GM23338 (cell line): Measurements from ENCODE around the gene HIP1. TPM values are rescaled to one million over a fixed set of nuclear protein-coding genes. Genes with fewer than 3 reads are reported as not detected.

ENCODE experiments used
- ATAC-seq: fragments of 200-7000 bp; cut with Tn5 transposase; 3 replicates; pipeline ENCODE4 v1.9.1; 2020
- DNase-seq: peaks from one replicate; pipeline ENCODE4 v3.0.0-alpha.2; 2015; ENCODE audit warnings: low spot score
- H2AFZ ChIP-seq: fragments of 200-600 bp; sonication (generic); 2 replicates; pipeline ENCODE4 v1.8.0; 2016; ENCODE audit warnings: antibody characterized with exemption, mild to moderate bottlenecking, moderate library complexity
- H3F3A ChIP-seq: fragments of 200-600 bp; sonication (generic); replicated peaks from 2 replicates; pipeline ENCODE4 v1.8.0; 2017; ENCODE audit warnings: antibody characterized with exemption, mixed run types, low read depth
- H3K27ac ChIP-seq: fragments of 200-600 bp; sonication (generic); 2 replicates; pipeline ENCODE4 v1.6.1; 2016; ENCODE audit warnings: low read depth
- H3K27me3 ChIP-seq: fragments of 200-600 bp; sonication (generic); 2 replicates; pipeline ENCODE4 v1.8.0; 2016; ENCODE audit warnings: mild to moderate bottlenecking, mixed run types, moderate library complexity; ENCODE audit not compliant: insufficient read depth
- H3K36me3 ChIP-seq: fragments of 200-600 bp; sonication (generic); 2 replicates; pipeline ENCODE4 v1.8.0; 2016; ENCODE audit warnings: mild to moderate bottlenecking; ENCODE audit not compliant: insufficient read depth
- H3K4me1 ChIP-seq: fragments of 200-600 bp; sonication (generic); 2 replicates; pipeline ENCODE4 v1.8.0; 2016; ENCODE audit warnings: mild to moderate bottlenecking, moderate library complexity; ENCODE audit not compliant: insufficient read depth
- H3K4me2 ChIP-seq: fragments of 200-600 bp; sonication (generic); 2 replicates; pipeline ENCODE4 v1.7.1; 2017; ENCODE audit warnings: mixed run types
- H3K4me3 ChIP-seq: fragments of 200-600 bp; sonication (generic); 2 replicates; pipeline ENCODE4 v1.6.1; 2016; ENCODE audit warnings: mixed run types
- H3K79me2 ChIP-seq: fragments of 200-600 bp; sonication (generic); replicated peaks from 2 replicates; pipeline ENCODE4 v1.8.0; 2017; ENCODE audit warnings: mild to moderate bottlenecking; ENCODE audit not compliant: insufficient read depth
- H3K9me2 ChIP-seq: fragments of 200-600 bp; sonication (generic); 2 replicates; pipeline ENCODE4 v1.8.0; 2017; ENCODE audit not compliant: insufficient read depth
- H4K20me1 ChIP-seq: fragments of 200-600 bp; sonication (generic); replicated peaks from 2 replicates; pipeline ENCODE4 v1.8.0; 2017; ENCODE audit warnings: mild to moderate bottlenecking; ENCODE audit not compliant: insufficient read depth
- H3K27ac Mint-ChIP-seq: 2 replicates; pipeline ENCODE4 v1.8.0; 2020; ENCODE audit warnings: inconsistent platforms, mild to moderate bottlenecking, moderate library complexity, mixed read lengths
- H3K27me3 Mint-ChIP-seq: 3 replicates; pipeline ENCODE4 v1.8.0; 2022; ENCODE audit warnings: low read depth, mild to moderate bottlenecking, moderate library complexity, mixed read lengths, inconsistent platforms; ENCODE audit not compliant: insufficient read depth, poor library complexity
- H3K36me3 Mint-ChIP-seq: 3 replicates; pipeline ENCODE4 v1.8.0; 2021; ENCODE audit warnings: low read depth, mild to moderate bottlenecking, inconsistent platforms, moderate library complexity, mixed read lengths
- H3K4me1 Mint-ChIP-seq: 3 replicates; pipeline ENCODE4 v1.8.0; 2020; ENCODE audit warnings: mild to moderate bottlenecking, inconsistent platforms, mixed read lengths
- H3K4me3 Mint-ChIP-seq: 3 replicates; pipeline ENCODE4 v1.8.0; 2021; ENCODE audit warnings: moderate library complexity, mild to moderate bottlenecking, inconsistent platforms, mixed read lengths
- H3K9me3 Mint-ChIP-seq: 3 replicates; pipeline ENCODE4 v1.8.0; 2020; ENCODE audit warnings: moderate library complexity, mild to moderate bottlenecking, inconsistent platforms, mixed read lengths
- CREB1 ChIP-seq: fragments of 250-450 bp; sonication (Bioruptor Pico); IDR thresholded peaks from 2 replicates; pipeline ENCODE4 v1.5.0; 2020; ENCODE audit warnings: low read depth, mild to moderate bottlenecking, moderate library complexity
- CTCF ChIP-seq, 2 experiments: fragments of 200-600 bp in 1 of 2; sonication (generic) in 1 of 2; conservative IDR thresholded peaks; 2 replicates each; pipeline versions ENCODE4 v1.5.1 to v1.6.1; 2016 to 2017; ENCODE audit warnings: antibody characterized with exemption in 2 of 2, low read depth in 2 of 2, mild to moderate bottlenecking in 2 of 2, moderate library complexity in 1 of 2
- EZH2phosphoT487 ChIP-seq: fragments of 200-600 bp; sonication (generic); IDR thresholded peaks from one replicate; pipeline ENCODE4 v1.8.1; 2018; ENCODE audit warnings: antibody characterized with exemption; ENCODE audit not compliant: unreplicated experiment
- JUNB ChIP-seq: IDR thresholded peaks from one replicate; pipeline ENCODE4 v1.6.1; 2016; ENCODE audit warnings: antibody characterized with exemption; ENCODE audit not compliant: unreplicated experiment
- NANOG ChIP-seq: IDR thresholded peaks from 2 replicates; pipeline ENCODE4 v1.6.1; 2016; ENCODE audit warnings: antibody characterized with exemption, borderline replicate concordance
- POLR2AphosphoS5 ChIP-seq: IDR thresholded peaks from 2 replicates; pipeline ENCODE4 v1.6.1; 2016; ENCODE audit warnings: antibody characterized with exemption, low read depth
- REST ChIP-seq: IDR thresholded peaks from one replicate; pipeline ENCODE4 v1.6.1; 2018; ENCODE audit warnings: antibody characterized with exemption; ENCODE audit not compliant: unreplicated experiment
- STAT1 ChIP-seq: IDR thresholded peaks from one replicate; pipeline ENCODE4 v1.6.1; 2016; ENCODE audit warnings: antibody characterized with exemption; ENCODE audit not compliant: unreplicated experiment
- ZNF114 ChIP-seq: fragments of 250-450 bp; sonication (Bioruptor Pico); IDR thresholded peaks from 2 replicates; pipeline ENCODE4 v1.5.0; 2020; ENCODE audit warnings: mild to moderate bottlenecking, moderate library complexity
- polyA plus RNA-seq: library from polyadenylated mRNA; unstranded; fragments of >200 nt; fragmentation: Nextera tagmentation; extraction: Ambion mirVana; gene quantifications from 2 replicates; pipeline ENCODE4 v1.2.1, GENCODE V29; 2016
- total RNA-seq: library from RNA; depleted of rRNA; stranded (reverse); fragments of >200 nt; shearing (Covaris generic); gene quantifications from 2 replicates; pipeline ENCODE4 v1.2.3, GENCODE V29; 2014
- TF ChIP-seq, protein P1 (sequence below): fragments of 250-450 bp; sonication (Bioruptor Pico); IDR thresholded peaks from 2 replicates; pipeline ENCODE4 v1.5.0; 2020; ENCODE audit warnings: mild to moderate bottlenecking, moderate library complexity

Gene HIP1
- total and polyA plus RNA-seq, 2 experiments from 2014 or later: 24.9 to 80.8 TPM

DNA sequence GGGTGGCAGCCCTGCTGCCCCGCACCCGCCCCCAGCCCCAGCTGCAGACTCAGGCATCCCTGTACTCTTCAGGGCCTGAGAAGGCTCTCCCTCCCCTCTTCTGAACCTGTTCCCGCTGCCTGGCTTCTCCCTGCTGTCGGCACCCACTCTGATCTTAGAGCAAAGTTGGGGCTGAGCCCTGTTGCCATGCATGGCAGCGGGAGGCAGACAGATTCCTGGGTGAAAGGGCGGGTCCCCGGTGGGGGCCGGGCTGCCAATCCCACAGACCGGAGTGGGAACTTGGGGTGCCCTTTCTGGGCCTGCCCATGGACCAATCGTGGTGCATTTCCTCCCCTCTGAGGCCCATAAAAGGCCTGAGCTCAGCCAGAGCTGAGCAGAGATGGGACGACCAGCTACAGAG, 165.9 kb downstream of the HIP1 start:
- H3K36me3 Mint-ChIP-seq: peaks cover 67% of the 10 kb centered on the region
- TF ChIP-seq ZNF114 (CRISPR knock-in tag) (no peak), CREB1 (no peak), NANOG (no peak)
- H4K20me1 ChIP-seq: no peaks in the 10 kb centered on the region
- no peaks in the 10 kb centered on the region for H3K27me3 ChIP-seq
- ATAC-seq (no peak), DNase-seq (no peak)
- H3K9me2 ChIP-seq: no peaks in the 10 kb centered on the region
- no peak overlapping the region for H3K27ac Mint-ChIP-seq
- H3K27ac ChIP-seq: no peak overlapping the region
- H3F3A ChIP-seq: no peaks in the 10 kb centered on the region
- no peaks in the 10 kb centered on the region for H3K4me1 ChIP-seq
- H3K9me3 Mint-ChIP-seq: no peaks in the 10 kb centered on the region
- no peaks in the 10 kb centered on the region for H3K79me2 ChIP-seq
- no peak overlapping the region for H3K4me2 ChIP-seq
- H3K36me3 ChIP-seq: peaks cover 23% of the 10 kb centered on the region
- H3K4me3 ChIP-seq: no peak overlapping the region
- H2AFZ ChIP-seq: no peak overlapping the region
- H3K27me3 Mint-ChIP-seq: peaks cover 8% of the 10 kb centered on the region
- no peak overlapping the region for H3K4me3 Mint-ChIP-seq
- no peaks in the 10 kb centered on the region for H3K4me1 Mint-ChIP-seq

DNA sequence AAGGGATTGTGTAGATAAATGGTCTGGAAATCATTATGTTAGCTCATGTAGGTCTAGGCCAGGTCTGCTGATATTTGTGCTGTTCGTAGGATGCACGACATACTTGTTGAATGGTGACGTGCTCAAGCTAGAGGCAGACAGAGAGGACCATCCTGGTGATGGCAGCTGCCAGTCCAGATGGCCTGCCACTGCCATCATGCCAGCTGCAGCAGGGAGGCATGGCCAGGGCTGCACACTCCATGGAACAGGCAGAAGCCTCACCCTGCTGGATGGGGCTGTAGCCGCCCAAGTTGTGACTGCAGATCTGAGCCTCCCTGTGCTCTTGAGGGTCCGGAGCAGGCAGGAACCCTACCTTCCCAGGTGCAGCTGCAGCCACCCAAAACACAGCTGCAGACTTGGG, 166.3 kb downstream of the HIP1 start:
- no peak overlapping the region for H3K4me3 Mint-ChIP-seq
- H3K36me3 Mint-ChIP-seq: peaks cover 69% of the 10 kb centered on the region

More for the DNA sequence above, 166.3 kb downstream of the HIP1 start:
- H2AFZ ChIP-seq: no peak overlapping the region
- Mint-ChIP-seq H3K4me1 (no peaks in the 10 kb centered on the region), H3K27ac (no peak overlapping the region), H3K9me3 (no peaks in the 10 kb centered on the region), H3K27me3 (peaks cover 8% of the 10 kb centered on the region)
- no peaks in the 10 kb centered on the region for H3F3A ChIP-seq
- no peaks in the 10 kb centered on the region for H3K27me3 ChIP-seq
- H3K27ac ChIP-seq: no peak overlapping the region
- H4K20me1 ChIP-seq: no peaks in the 10 kb centered on the region
- H3K9me2 ChIP-seq: no peaks in the 10 kb centered on the region
- ATAC-seq (no peak), DNase-seq (no peak)
- H3K4me2 ChIP-seq: no peak overlapping the region
- H3K4me3 ChIP-seq: no peak overlapping the region
- no peaks in the 10 kb centered on the region for H3K4me1 ChIP-seq
- H3K79me2 ChIP-seq: no peaks in the 10 kb centered on the region
- TF ChIP-seq EZH2phosphoT487 (no peak), REST (no peak), ZNF114 (CRISPR knock-in tag) (no peak), CREB1 (no peak), NANOG (no peak), JUNB (no peak), POLR2AphosphoS5 (no peak), STAT1 (no peak), CTCF (conservative IDR thresholded peaks at IDR 0.05; ENCODE audit: low read depth in 2 of 2) (no peak)
- TF ChIP-seq, protein P1, sequence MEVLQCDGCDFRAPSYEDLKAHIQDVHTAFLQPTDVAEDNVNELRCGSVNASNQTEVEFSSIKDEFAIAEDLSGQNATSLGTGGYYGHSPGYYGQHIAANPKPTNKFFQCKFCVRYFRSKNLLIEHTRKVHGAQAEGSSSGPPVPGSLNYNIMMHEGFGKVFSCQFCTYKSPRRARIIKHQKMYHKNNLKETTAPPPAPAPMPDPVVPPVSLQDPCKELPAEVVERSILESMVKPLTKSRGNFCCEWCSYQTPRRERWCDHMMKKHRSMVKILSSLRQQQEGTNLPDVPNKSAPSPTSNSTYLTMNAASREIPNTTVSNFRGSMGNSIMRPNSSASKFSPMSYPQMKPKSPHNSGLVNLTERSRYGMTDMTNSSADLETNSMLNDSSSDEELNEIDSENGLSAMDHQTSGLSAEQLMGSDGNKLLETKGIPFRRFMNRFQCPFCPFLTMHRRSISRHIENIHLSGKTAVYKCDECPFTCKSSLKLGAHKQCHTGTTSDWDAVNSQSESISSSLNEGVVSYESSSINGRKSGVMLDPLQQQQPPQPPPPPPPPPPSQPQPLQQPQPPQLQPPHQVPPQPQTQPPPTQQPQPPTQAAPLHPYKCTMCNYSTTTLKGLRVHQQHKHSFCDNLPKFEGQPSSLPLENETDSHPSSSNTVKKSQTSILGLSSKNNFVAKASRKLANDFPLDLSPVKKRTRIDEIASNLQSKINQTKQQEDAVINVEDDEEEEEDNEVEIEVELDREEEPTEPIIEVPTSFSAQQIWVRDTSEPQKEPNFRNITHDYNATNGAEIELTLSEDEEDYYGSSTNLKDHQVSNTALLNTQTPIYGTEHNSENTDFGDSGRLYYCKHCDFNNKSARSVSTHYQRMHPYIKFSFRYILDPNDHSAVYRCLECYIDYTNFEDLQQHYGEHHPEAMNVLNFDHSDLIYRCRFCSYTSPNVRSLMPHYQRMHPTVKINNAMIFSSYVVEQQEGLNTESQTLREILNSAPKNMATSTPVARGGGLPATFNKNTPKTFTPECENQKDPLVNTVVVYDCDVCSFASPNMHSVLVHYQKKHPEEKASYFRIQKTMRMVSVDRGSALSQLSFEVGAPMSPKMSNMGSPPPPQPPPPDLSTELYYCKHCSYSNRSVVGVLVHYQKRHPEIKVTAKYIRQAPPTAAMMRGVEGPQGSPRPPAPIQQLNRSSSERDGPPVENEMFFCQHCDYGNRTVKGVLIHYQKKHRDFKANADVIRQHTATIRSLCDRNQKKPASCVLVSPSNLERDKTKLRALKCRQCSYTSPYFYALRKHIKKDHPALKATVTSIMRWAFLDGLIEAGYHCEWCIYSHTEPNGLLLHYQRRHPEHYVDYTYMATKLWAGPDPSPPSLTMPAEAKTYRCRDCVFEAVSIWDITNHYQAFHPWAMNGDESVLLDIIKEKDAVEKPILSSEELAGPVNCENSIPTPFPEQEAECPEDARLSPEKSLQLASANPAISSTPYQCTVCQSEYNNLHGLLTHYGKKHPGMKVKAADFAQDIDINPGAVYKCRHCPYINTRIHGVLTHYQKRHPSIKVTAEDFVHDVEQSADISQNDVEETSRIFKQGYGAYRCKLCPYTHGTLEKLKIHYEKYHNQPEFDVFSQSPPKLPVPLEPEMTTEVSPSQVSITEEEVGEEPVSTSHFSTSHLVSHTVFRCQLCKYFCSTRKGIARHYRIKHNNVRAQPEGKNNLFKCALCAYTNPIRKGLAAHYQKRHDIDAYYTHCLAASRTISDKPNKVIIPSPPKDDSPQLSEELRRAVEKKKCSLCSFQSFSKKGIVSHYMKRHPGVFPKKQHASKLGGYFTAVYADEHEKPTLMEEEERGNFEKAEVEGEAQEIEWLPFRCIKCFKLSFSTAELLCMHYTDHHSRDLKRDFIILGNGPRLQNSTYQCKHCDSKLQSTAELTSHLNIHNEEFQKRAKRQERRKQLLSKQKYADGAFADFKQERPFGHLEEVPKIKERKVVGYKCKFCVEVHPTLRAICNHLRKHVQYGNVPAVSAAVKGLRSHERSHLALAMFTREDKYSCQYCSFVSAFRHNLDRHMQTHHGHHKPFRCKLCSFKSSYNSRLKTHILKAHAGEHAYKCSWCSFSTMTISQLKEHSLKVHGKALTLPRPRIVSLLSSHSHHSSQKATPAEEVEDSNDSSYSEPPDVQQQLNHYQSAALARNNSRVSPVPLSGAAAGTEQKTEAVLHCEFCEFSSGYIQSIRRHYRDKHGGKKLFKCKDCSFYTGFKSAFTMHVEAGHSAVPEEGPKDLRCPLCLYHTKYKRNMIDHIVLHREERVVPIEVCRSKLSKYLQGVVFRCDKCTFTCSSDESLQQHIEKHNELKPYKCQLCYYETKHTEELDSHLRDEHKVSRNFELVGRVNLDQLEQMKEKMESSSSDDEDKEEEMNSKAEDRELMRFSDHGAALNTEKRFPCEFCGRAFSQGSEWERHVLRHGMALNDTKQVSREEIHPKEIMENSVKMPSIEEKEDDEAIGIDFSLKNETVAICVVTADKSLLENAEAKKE (CRISPR knock-in tag): no peak
- H3K36me3 ChIP-seq: peaks cover 28% of the 10 kb centered on the region
